ENCODE data around the gene DDX59.

DDX59 gene

GRCh38 chr1:200669314-200670241 is at the start of gene DDX59:
TSS of gene DDX59 (minus strand) at chr1:200669907. CDS start at chr1:200666740, 3,167 bp downstream.
- peak; percentile 92 for DNase-seq

GRCh38 chr1:200714504-200715187 is 44.9 kb upstream of the DDX59 start:
- DNase-seq: no peak

- no peak for DNase-seq
Measured at GRCh38 chr1:200710166-200710565, 40.5 kb upstream of the DDX59 start.

- no peak for DNase-seq
Measured at GRCh38 chr1:200708769-200709168, 39.1 kb upstream of the DDX59 start.

GRCh38 chr1:200708161-200708560 is 38.5 kb upstream of the DDX59 start:
- DNase-seq: no peak

- no peak for DNase-seq
Measured at GRCh38 chr1:200707116-200707515, 37.4 kb upstream of the DDX59 start.

- no peak for DNase-seq
Measured at GRCh38 chr1:200706111-200706814, 36.6 kb upstream of the DDX59 start.

- DNase-seq: no peak
Measured at GRCh38 chr1:200704986-200705500, 35.3 kb upstream of the DDX59 start.

GRCh38 chr1:200699871-200700270 is 30.2 kb upstream of the DDX59 start:
- peak in 1 of 2 donors; percentile 7 for DNase-seq

GRCh38 chr1:200694738-200695137 is 25.0 kb upstream of the DDX59 start:
- no peak for DNase-seq

GRCh38 chr1:200693327-200693726 is 23.6 kb upstream of the DDX59 start:
- DNase-seq: no peak

GRCh38 chr1:200692316-200692715 is 22.6 kb upstream of the DDX59 start:
- no peak for DNase-seq

- DNase-seq: no peak
Measured at GRCh38 chr1:200686620-200687019, 16.9 kb upstream of the DDX59 start.

GRCh38 chr1:200684015-200684414 is 14.3 kb upstream of the DDX59 start:
- DNase-seq: no peak

GRCh38 chr1:200683298-200683697 is 13.6 kb upstream of the DDX59 start:
- no peak for DNase-seq

- DNase-seq: no peak
Measured at GRCh38 chr1:200681231-200681630, 11.5 kb upstream of the DDX59 start.

GRCh38 chr1:200676829-200677228 is 7.1 kb upstream of the DDX59 start:
- no peak for DNase-seq

- no peak for DNase-seq
Measured at GRCh38 chr1:200675588-200675852, 5.8 kb upstream of the DDX59 start.

GRCh38 chr1:200674838-200675587 is 5.3 kb upstream of the DDX59 start:
- no peak for DNase-seq

GRCh38 chr1:200673952-200674823 is 4.5 kb upstream of the DDX59 start:
- no peak for DNase-seq

GRCh38 chr1:200671235-200671786 is 1.6 kb upstream of the DDX59 start:
- no peak for DNase-seq

All from CD4-positive, alpha-beta T cell treated with Interleukin-1 beta for 1 hour (primary cell).